DOHH2 (cell line): ENCODE measurements around the gene FKBP15.
A peak's percentile ranks its signal among the peaks of the same experiment; 100 is the strongest.
"Not testable (repeated sequence)": the region's sequence is repeated elsewhere in the genome, so short reads cannot be mapped to it uniquely, and the experiment has no call there.

Source experiments
- H3F3A ChIP-seq: fragments of 200-600 bp; sonication (generic), shearing (Covaris generic); 2 replicates; pipeline ENCODE4 v1.6.0; 2016; ENCODE audit warnings: antibody characterized with exemption, mild to moderate bottlenecking; ENCODE audit not compliant: control insufficient read depth, insufficient read depth
- H3K27ac ChIP-seq: fragments of 200-600 bp; sonication (generic); 2 replicates; pipeline ENCODE4 v1.5.1; 2014; ENCODE audit warnings: low read depth, mild to moderate bottlenecking, low read length, moderate library complexity
- H3K27me3 ChIP-seq: fragments of 200-600 bp; sonication (generic); 2 replicates; pipeline ENCODE4 v1.6.1; 2014; ENCODE audit warnings: mild to moderate bottlenecking, low read length, mixed read lengths; ENCODE audit not compliant: control insufficient read depth
- H3K36me3 ChIP-seq: fragments of 200-600 bp; sonication (generic); 2 replicates; pipeline ENCODE4 v1.6.1; 2014; ENCODE audit warnings: mild to moderate bottlenecking, low read length, moderate library complexity, mixed read lengths; ENCODE audit not compliant: control insufficient read depth
- H3K4me1 ChIP-seq: fragments of 200-600 bp; sonication (generic); 2 replicates; pipeline ENCODE4 v1.6.1; 2014; ENCODE audit warnings: mild to moderate bottlenecking, low read length, mixed read lengths; ENCODE audit not compliant: control insufficient read depth
- H3K4me2 ChIP-seq: fragments of 200-600 bp; sonication (generic); 2 replicates; pipeline ENCODE4 v1.6.0; 2014; ENCODE audit warnings: mild to moderate bottlenecking, low read length, moderate library complexity
- H3K4me3 ChIP-seq: fragments of 200-600 bp; sonication (generic); 2 replicates; pipeline ENCODE4 v1.5.1; 2014; ENCODE audit warnings: mild to moderate bottlenecking, low read length, mixed read lengths
- H3K79me2 ChIP-seq: fragments of 200-600 bp; sonication (generic); 2 replicates; pipeline ENCODE4 v1.6.1; 2014; ENCODE audit warnings: mild to moderate bottlenecking, low read length, mixed read lengths; ENCODE audit not compliant: control insufficient read depth
- H3K9me2 ChIP-seq: fragments of 200-600 bp; sonication (generic); replicated peaks from 2 replicates; pipeline ENCODE4 v1.6.1; 2014; ENCODE audit warnings: mild to moderate bottlenecking, low read length, mixed read lengths; ENCODE audit not compliant: control insufficient read depth
- H3K9me3 ChIP-seq: fragments of 200-600 bp; sonication (generic); 2 replicates; pipeline ENCODE4 v1.6.1; 2014; ENCODE audit warnings: antibody characterized with exemption, low read length, mixed read lengths; ENCODE audit not compliant: control insufficient read depth, insufficient read depth
- H4K20me1 ChIP-seq: fragments of 200-600 bp; sonication (generic); 2 replicates; pipeline ENCODE4 v1.6.0; 2014; ENCODE audit warnings: low read depth, mild to moderate bottlenecking, antibody characterized with exemption, low read length, moderate library complexity; ENCODE audit not compliant: control insufficient read depth, insufficient read depth
- CTCF ChIP-seq: fragments of 200-600 bp; sonication (generic); IDR thresholded peaks from one replicate; pipeline ENCODE4 v1.5.1; 2014; ENCODE audit warnings: antibody characterized with exemption, mild to moderate bottlenecking, low read depth, low read length; ENCODE audit not compliant: poor library complexity, severe bottlenecking
- EZH2phosphoT487 ChIP-seq: fragments of 200-600 bp; sonication (generic); IDR thresholded peaks from 2 replicates; pipeline ENCODE4 v1.6.1; 2017; ENCODE audit warnings: borderline replicate concordance, mild to moderate bottlenecking, antibody characterized with exemption, low read length, moderate library complexity, mixed read lengths

The FKBP15 gene

DNA sequence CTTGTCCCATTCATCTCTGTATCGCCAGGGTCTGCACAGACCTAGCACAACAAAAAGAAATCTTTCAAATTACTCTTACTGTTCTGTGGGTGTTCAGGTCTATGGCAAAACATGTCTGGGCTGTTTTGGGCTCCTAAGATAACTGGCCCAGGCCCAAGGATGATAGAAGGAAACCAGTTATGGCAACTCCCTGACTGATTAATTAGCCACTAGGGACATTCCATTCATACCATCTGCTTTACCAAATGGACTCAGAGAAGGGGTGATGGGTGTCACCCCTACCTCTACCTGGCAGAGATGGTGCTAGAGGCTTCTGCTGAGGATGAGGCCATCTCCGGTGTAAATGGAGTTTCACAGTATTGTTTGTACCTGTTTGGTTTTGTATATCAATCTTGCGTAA, 68.4 kb downstream of the FKBP15 start:
- Histone ChIP-seq H3K4me2 (no peak overlapping the region), H3K27me3 (peaks cover 7% of the 10 kb centered on the region; the same call in 1 of the 2 replicates), H3K4me3 (no peak overlapping the region), H3K9me2 (no peaks in the 10 kb centered on the region), H3K9me3 (no peaks in the 10 kb centered on the region), H3K4me1 (peaks cover 27% of the 10 kb centered on the region), H3K79me2 (no peaks in the 10 kb centered on the region), H4K20me1 (no peaks in the 10 kb centered on the region), H3K27ac (no peak overlapping the region), H3F3A (0 out of 2 replicates have a peak, but pooled peaks cover 3% of the 10 kb centered on the region), H3K36me3 (no peaks in the 10 kb centered on the region)
- peak; percentile 18 for TF ChIP-seq CTCF
- TF ChIP-seq EZH2phosphoT487: no peak

- H3K4me3 ChIP-seq: peak overlapping the region; percentile 87
- 0 out of 2 replicates have a peak, but pooled peaks cover 3% of the 10 kb centered on the region for H3F3A ChIP-seq
- H3K36me3 ChIP-seq: no peaks in the 10 kb centered on the region
- TF ChIP-seq EZH2phosphoT487: no peak
- TF ChIP-seq CTCF: no peak
- no peaks in the 10 kb centered on the region for H3K9me2 ChIP-seq
- H3K9me3 ChIP-seq: no peaks in the 10 kb centered on the region
- no peak overlapping the region for H3K27ac ChIP-seq
- peaks cover 27% of the 10 kb centered on the region for H3K4me1 ChIP-seq
- H3K27me3 ChIP-seq: peaks cover 12% of the 10 kb centered on the region
- no peaks in the 10 kb centered on the region for H3K79me2 ChIP-seq
- H3K4me2 ChIP-seq: peak overlapping the region; percentile 67
- H4K20me1 ChIP-seq: no peaks in the 10 kb centered on the region
Measured at GRCh38 chr9:113151696-113152630, 69.1 kb downstream of the FKBP15 start.

- H4K20me1 ChIP-seq: no peaks in the 10 kb centered on the region
- H3K4me2 ChIP-seq: peak within 1 kb of the TSS; percentile 67
- TF ChIP-seq CTCF: peak; percentile 68
- TF ChIP-seq EZH2phosphoT487: no peak; the same call in 1 of the 2 replicates
- H3K9me2 ChIP-seq: no peaks in the 10 kb centered on the region
- H3F3A ChIP-seq: 0 out of 2 replicates have a peak, but pooled peaks cover 3% of the 10 kb centered on the region
- H3K36me3 ChIP-seq: no peaks in the 10 kb centered on the region
- peaks cover 19% of the 10 kb centered on the region for H3K4me1 ChIP-seq
- no peaks in the 10 kb centered on the region for H3K79me2 ChIP-seq
- H3K27ac ChIP-seq: no peak within 1 kb of the TSS
- no peaks in the 10 kb centered on the region for H3K9me3 ChIP-seq
- peak within 1 kb of the TSS; percentile 87 for H3K4me3 ChIP-seq
- peaks cover 18% of the 10 kb centered on the region for H3K27me3 ChIP-seq
Measured at GRCh38 chr9:113150670-113151611, 70.1 kb downstream of the FKBP15 start, which contains the start of gene SLC31A2. SLC31A2 (plus strand) TSS chr9:113151007; CDS start chr9:113151075, 68 bp downstream.

DNA sequence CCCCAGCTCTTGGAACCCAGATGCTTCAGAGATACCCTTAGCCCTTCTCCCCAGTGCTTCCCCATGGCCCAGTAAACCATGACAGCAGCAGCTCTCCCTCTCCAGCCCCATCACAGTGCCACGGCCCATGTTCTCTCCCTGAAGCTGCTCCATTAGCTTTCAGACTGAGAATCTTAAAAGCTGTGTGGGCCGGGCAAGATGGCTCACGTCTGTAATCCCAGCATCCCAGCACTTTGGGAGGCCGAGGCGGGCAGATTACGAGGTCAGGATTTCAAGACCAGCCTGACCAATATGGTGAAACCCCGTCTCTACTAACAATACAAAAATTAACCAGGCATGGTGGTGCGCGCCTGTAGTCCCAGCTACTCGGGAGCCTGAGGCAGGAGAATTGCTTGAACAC, 71.5 kb downstream of the FKBP15 start:
- Histone ChIP-seq H3K27me3 (peaks cover 28% of the 10 kb centered on the region), H3K4me1 (peaks cover 14% of the 10 kb centered on the region)
- not testable (repeated sequence) for H3K4me3 ChIP-seq, H3K9me3 ChIP-seq, H4K20me1 ChIP-seq, H3K79me2 ChIP-seq, H3K4me2 ChIP-seq, H3F3A ChIP-seq, H3K27ac ChIP-seq, H3K36me3 ChIP-seq, H3K9me2 ChIP-seq
